NCI-H510A treated with DMSO at 0.1 percent for 48 hours (cell line): Measurements from ENCODE around the gene ITCH.
A peak's percentile ranks its signal among the peaks of the same experiment; 100 is the strongest.
"Not testable (repeated sequence)": the region's sequence is repeated elsewhere in the genome, so short reads cannot be mapped to it uniquely, and the experiment has no call there.

Experiments used
- DNase-seq: peaks from one replicate; lab custom pipeline; 2025; lab: John Stamatoyannopoulos, UW

ITCH gene

GRCh38 chr20:34512955-34513419 lies 149.9 kb downstream of the ITCH start:
- DNase-seq: no peak

- DNase-seq: not testable (repeated sequence)
Observed at GRCh38 chr20:34514034-34514433, 151.0 kb downstream of the ITCH start.

- no peak for DNase-seq
Observed at GRCh38 chr20:34514897-34515483, 151.9 kb downstream of the ITCH start.

GRCh38 chr20:34515484-34516246 lies 152.6 kb downstream of the ITCH start:
- DNase-seq: peak; percentile 83

- DNase-seq: peak; percentile 94
Observed at GRCh38 chr20:34516247-34517113, 153.4 kb downstream of the ITCH start, which contains the start of gene DYNLRB1. Gene DYNLRB1, plus strand, starts transcription at chr20:34516422. Its CDS starts 37 bp downstream, at chr20:34516459.

- DNase-seq: no peak
Observed at GRCh38 chr20:34517114-34517505, 154.0 kb downstream of the ITCH start.

- DNase-seq: not testable (repeated sequence)
Observed at GRCh38 chr20:34518863-34519262, 155.8 kb downstream of the ITCH start.

GRCh38 chr20:34519841-34520240 lies 156.8 kb downstream of the ITCH start:
- DNase-seq: not testable (repeated sequence)

- DNase-seq: peak; percentile 48
Observed at GRCh38 chr20:34522969-34523871, 160.1 kb downstream of the ITCH start.

GRCh38 chr20:34524426-34524825 lies 161.4 kb downstream of the ITCH start:
- no peak for DNase-seq

- no peak for DNase-seq
Observed at GRCh38 chr20:34525342-34525708, 162.3 kb downstream of the ITCH start.

- peak; percentile 22 for DNase-seq
Observed at GRCh38 chr20:34525709-34526416, 162.8 kb downstream of the ITCH start.

- no peak for DNase-seq
Observed at GRCh38 chr20:34526466-34526865, 163.4 kb downstream of the ITCH start.

- DNase-seq: no peak
Observed at GRCh38 chr20:34527016-34527415, 163.9 kb downstream of the ITCH start.

- no peak for DNase-seq
Observed at GRCh38 chr20:34528921-34529297, 165.8 kb downstream of the ITCH start.

- no peak for DNase-seq
Observed at GRCh38 chr20:34529742-34530141, 166.7 kb downstream of the ITCH start.

- no peak for DNase-seq
Observed at GRCh38 chr20:34530342-34530741, 167.3 kb downstream of the ITCH start.

- DNase-seq: no peak
Observed at GRCh38 chr20:34531608-34532265, 168.7 kb downstream of the ITCH start.

- no peak for DNase-seq
Observed at GRCh38 chr20:34532320-34532719, 169.2 kb downstream of the ITCH start.

- DNase-seq: no peak
Observed at GRCh38 chr20:34532756-34533155, 169.7 kb downstream of the ITCH start.
